HCT116 (cell line): ENCODE data around the gene IARS1. TPM values are rescaled to one million over a fixed set of nuclear protein-coding genes. Genes with fewer than 3 reads are reported as not detected.

ENCODE experiments used
- ATAC-seq: fragments of 200-7000 bp; cut with Tn5 transposase; 2 replicates; pipeline ENCODE4 v1.9.1; 2020; ENCODE audit warnings: mild to moderate bottlenecking, moderate library complexity
- BruUV-seq: library from RNA; stranded (reverse); fragments of 400-500 nt; replicated peaks from 2 replicates; lab custom pipeline; 2021; lab: Mats Ljungman, UMichigan
- CTCF ChIA-PET: fragments of 300-600 bp; sonication (Branson Sonifier 250); formaldehyde crosslinking; loops from one replicate; lab custom pipeline; 2021; ENCODE audit warnings: antibody characterized with exemption; lab: Charles Lee
- POLR2A ChIA-PET: fragments of 300-600, 350-600 bp; sonication (Branson Sonifier 250); formaldehyde crosslinking; loops from one replicate; lab custom pipeline; 2021; ENCODE audit warnings: antibody characterized with exemption; lab: Charles Lee
- RAD21 ChIA-PET, 2 experiments: fragments of 300-600 bp; sonication (Branson Sonifier 250); formaldehyde crosslinking; loops; one replicate each; lab custom pipeline; 2023; ENCODE audit warnings: low total read pairs in 2 of 2; ENCODE audit not compliant: uncharacterized antibody in 2 of 2, unreplicated experiment in 2 of 2, low non-redundant PET in 1 of 2; lab: Charles Lee
- DNase-seq: peaks from one replicate; pipeline ENCODE4 v3.0.0-alpha.2; 2010; ENCODE audit warnings: low read depth, low spot score
- H2AFZ ChIP-seq: fragments of 200-600 bp; shearing (Covaris generic), sonication (generic); 2 replicates; pipeline ENCODE4 v1.6.1; 2017; ENCODE audit warnings: low read depth, mixed run types, mixed read lengths, antibody characterized with exemption, low read length; ENCODE audit not compliant: poor library complexity, severe bottlenecking
- H3K27ac ChIP-seq: 2 replicates; pipeline ENCODE4 v1.5.1; 2012; ENCODE audit warnings: low read depth, low read length
- H3K27me3 ChIP-seq: fragments of 200-600 bp; sonication (generic); 2 replicates; pipeline ENCODE4 v1.6.1; 2016; ENCODE audit warnings: mixed run types, low read length, mixed read lengths; ENCODE audit not compliant: insufficient read depth
- H3K36me3 ChIP-seq, 2 experiments: fragments of 200-500 bp in 1 of 2; fragments of 200-600 bp in 1 of 2; sonication (Bioruptor generic) in 1 of 2; sonication (generic) in 1 of 2; 2 replicates each; pipeline versions ENCODE4 v1.5.1 to v1.6.1; 2014 to 2016; ENCODE audit warnings: low read length in 2 of 2, inconsistent platforms in 1 of 2, mixed read lengths in 1 of 2, mixed run types in 1 of 2; ENCODE audit not compliant: insufficient read depth in 2 of 2, control insufficient read depth in 1 of 2
- H3K4me1 ChIP-seq, 2 experiments: fragments of 200-600 bp in 1 of 2; sonication (generic) in 1 of 2; 2 replicates each; pipeline versions ENCODE4 v1.5.1 to v1.6.1; 2012 to 2017; ENCODE audit warnings: low read length in 2 of 2, inconsistent platforms in 1 of 2, mild to moderate bottlenecking in 1 of 2, mixed read lengths in 1 of 2, mixed run types in 1 of 2, moderate library complexity in 1 of 2; ENCODE audit not compliant: insufficient read depth in 2 of 2, control insufficient read depth in 1 of 2
- H3K4me2 ChIP-seq: fragments of 200-600 bp; sonication (generic); 2 replicates; pipeline ENCODE4 v1.6.1; 2017; ENCODE audit warnings: mixed run types, low read length, mixed read lengths
- H3K4me3 ChIP-seq, 2 experiments: fragments of 200-600 bp in 1 of 2; sonication (generic) in 1 of 2; replicated peaks in 1 of 2; 2 replicates each; pipeline ENCODE4 v1.5.1; 2011 to 2016; ENCODE audit warnings: low read length in 2 of 2, control low read depth in 1 of 2, low read depth in 1 of 2, mild to moderate bottlenecking in 1 of 2, mixed read lengths in 1 of 2, mixed run types in 1 of 2
- H3K79me2 ChIP-seq: fragments of 200-600 bp; sonication (generic); 2 replicates; pipeline ENCODE4 v1.6.1; 2017; ENCODE audit warnings: mild to moderate bottlenecking, mixed run types, low read length, moderate library complexity, mixed read lengths; ENCODE audit not compliant: insufficient read depth
- H3K9ac ChIP-seq: fragments of 200-600 bp; sonication (generic); 2 replicates; pipeline ENCODE4 v1.6.1; 2016; ENCODE audit warnings: low read length, mixed read lengths
- H3K9me2 ChIP-seq: fragments of 200-600 bp; sonication (generic), shearing (Covaris generic); 2 replicates; pipeline ENCODE4 v1.6.1; 2017; ENCODE audit warnings: mixed run types, mild to moderate bottlenecking, moderate library complexity; ENCODE audit not compliant: insufficient read depth
- H3K9me3 ChIP-seq, 2 experiments: fragments of 200-500 bp in 1 of 2; fragments of 200-600 bp in 1 of 2; sonication (Bioruptor generic) in 1 of 2; sonication (generic) in 1 of 2; 2 replicates each; pipeline ENCODE4 v1.6.1; 2014 to 2017; ENCODE audit warnings: low read length in 2 of 2, mixed read lengths in 2 of 2, inconsistent platforms in 1 of 2, low read depth in 1 of 2, mild to moderate bottlenecking in 1 of 2, mixed run types in 1 of 2, moderate library complexity in 1 of 2; ENCODE audit not compliant: control insufficient read depth in 1 of 2, insufficient read depth in 1 of 2
- H4K20me1 ChIP-seq: fragments of 200-600 bp; sonication (generic), shearing (Covaris generic); 2 replicates; pipeline ENCODE4 v1.6.1; 2017; ENCODE audit warnings: mixed run types, mild to moderate bottlenecking, moderate library complexity; ENCODE audit not compliant: insufficient read depth
- CBX3 ChIP-seq: IDR thresholded peaks from 2 replicates; pipeline ENCODE4 v1.6.1; 2012; ENCODE audit warnings: low read depth
- CTCF ChIP-seq, 3 experiments: fragments of 200-600 bp in 1 of 3; sonication (generic) in 1 of 3; IDR thresholded peaks in 2 of 3; conservative IDR thresholded peaks in 1 of 3; 2 replicates each; pipeline ENCODE4 v1.5.1; 2012 to 2017; ENCODE audit warnings: low read depth in 2 of 3, low read length in 2 of 3, antibody characterized with exemption in 1 of 3, borderline replicate concordance in 1 of 3, control low read depth in 1 of 3, mild to moderate bottlenecking in 1 of 3, mixed read lengths in 1 of 3, mixed run types in 1 of 3, moderate library complexity in 1 of 3; ENCODE audit not compliant: insufficient read depth in 1 of 3
- EGR1 ChIP-seq: IDR thresholded peaks from 2 replicates; pipeline ENCODE4 v1.6.1; 2012; ENCODE audit warnings: low read depth
- EZH2phosphoT487 ChIP-seq: fragments of 200-600 bp; IDR thresholded peaks from 2 replicates; pipeline ENCODE4 v1.6.1; 2018; ENCODE audit warnings: antibody characterized with exemption, borderline replicate concordance
- MAX ChIP-seq: IDR thresholded peaks from 2 replicates; pipeline ENCODE4 v1.6.1; 2012
- POLR2A ChIP-seq: IDR thresholded peaks from 2 replicates; pipeline ENCODE4 v1.7.0; 2011; ENCODE audit warnings: borderline replicate concordance; ENCODE audit not compliant: insufficient read depth, insufficient read length; ENCODE audit errors: extremely low read depth
- SIN3A ChIP-seq: IDR thresholded peaks from 2 replicates; pipeline ENCODE4 v1.6.1; 2012; ENCODE audit warnings: low read depth
- SP1 ChIP-seq: IDR thresholded peaks from 2 replicates; pipeline ENCODE4 v1.6.1; 2012; ENCODE audit warnings: low read depth
- TCF7L2 ChIP-seq: IDR thresholded peaks from 2 replicates; pipeline ENCODE4 v1.7.0; 2011; ENCODE audit warnings: borderline replicate concordance, inconsistent platforms; ENCODE audit not compliant: insufficient read depth, insufficient read length; ENCODE audit errors: extremely low read depth
- ZNF274 ChIP-seq: fragments of 200-500 bp; sonication (Bioruptor generic); IDR thresholded peaks from 2 replicates; pipeline ENCODE4 v1.6.1; 2014; ENCODE audit warnings: mild to moderate bottlenecking, low read depth, low read length, inconsistent platforms
- intact Hi-C: fragments of 100-400 bp; cut with micrococcal nuclease; formaldehyde crosslinking; loops from 2 replicates; pipeline ENCODE4 v1.10.0; 2022
- total RNA-seq: library from RNA; stranded (reverse); gene quantifications from one replicate; pipeline ENCODE4 v1.2.1, GENCODE V29; 2021; ENCODE audit not compliant: unreplicated experiment

IARS1 gene
- total RNA-seq, 1 experiment from 2014 or later = 279 TPM

GRCh38 chr9:92299116-92299515 is 5.6 kb upstream of the IARS1 start (continued):
- TF ChIP-seq EZH2phosphoT487 (no peak), TCF7L2 (no peak), MAX (no peak), CBX3 (no peak)

GRCh38 chr9:92298036-92298435 is 4.5 kb upstream of the IARS1 start:
- Histone ChIP-seq H3K4me1 (peaks cover 6 to 9% of the 10 kb centered on the region in 2 experiments; a peak in 2 of 4 replicates), H3K79me2 (peaks cover 22% of the 10 kb centered on the region), H3K4me2 (no peak overlapping the region), H3K9me2 (no peaks in the 10 kb centered on the region), H3K36me3 (peaks cover 36 to 49% of the 10 kb centered on the region in 2 experiments), H3K27ac (no peak overlapping the region), H2AFZ (no peak overlapping the region), H3K27me3 (no peaks in the 10 kb centered on the region), H3K9me3 (no peaks in the 10 kb centered on the region), H3K4me3 (no peak overlapping the region), H4K20me1 (no peaks in the 10 kb centered on the region), H3K9ac (no peak overlapping the region)
- RAD21 ChIA-PET = no interaction called here
- TF ChIP-seq SIN3A (no peak), EGR1 (no peak), POLR2A (no peak), CTCF (IDR thresholded peaks at IDR 0.05 in 2 of 3, conservative IDR thresholded peaks at IDR 0.05 in 1 of 3; ENCODE audit: borderline replicate concordance in 1 of 3, insufficient read depth in 1 of 3, low read depth in 2 of 3, low read length in 2 of 3) (no peak), ZNF274 (no peak), SP1 (no peak)
- DNase-seq = no peak
- ATAC-seq = no peak
- POLR2A ChIA-PET = no interaction called here
- intact Hi-C loops = no loop called here
- BruUV-seq = no TSS peak
- CTCF ChIA-PET = no interaction called here
